Parathyroid adenoma (tissue), 2 donors: ENCODE results near the gene TMEM184A.

Source experiments
- H2AFZ ChIP-seq: fragments of 300-600 bp; sonication (generic); one replicate; pipeline ENCODE4 v1.7.0; 2017; ENCODE audit warnings: antibody characterized with exemption, mild to moderate bottlenecking
- H3K27ac ChIP-seq: fragments of 300-600 bp; sonication (generic); one replicate; pipeline ENCODE4 v1.7.0; 2017
- H3K27me3 ChIP-seq: fragments of 300-600 bp; sonication (generic); one replicate; pipeline ENCODE4 v1.7.0; 2017; ENCODE audit warnings: low read length; ENCODE audit not compliant: control insufficient read depth, insufficient read depth
- H3K36me3 ChIP-seq: fragments of 300-600 bp; sonication (generic); one replicate; pipeline ENCODE4 v1.7.0; 2017; ENCODE audit warnings: low read length; ENCODE audit not compliant: control insufficient read depth, insufficient read depth
- H3K4me1 ChIP-seq: fragments of 300-600 bp; sonication (generic); one replicate; pipeline ENCODE4 v1.7.0; 2017; ENCODE audit warnings: control low read depth
- H3K4me2 ChIP-seq: fragments of 300-600 bp; sonication (generic); one replicate; pipeline ENCODE4 v1.7.0; 2017; ENCODE audit warnings: low read length
- H3K4me3 ChIP-seq: fragments of 300-600 bp; sonication (generic); one replicate; pipeline ENCODE4 v1.7.0; 2017; ENCODE audit warnings: low read depth, low read length
- H3K79me2 ChIP-seq: fragments of 300-600 bp; sonication (generic); one replicate; pipeline ENCODE4 v1.7.0; 2017; ENCODE audit warnings: control low read depth
- H3K9ac ChIP-seq: fragments of 300-600 bp; sonication (generic); one replicate; pipeline ENCODE4 v1.7.0; 2017; ENCODE audit warnings: mild to moderate bottlenecking
- H3K9me3 ChIP-seq: fragments of 300-600 bp; sonication (generic); one replicate; pipeline ENCODE4 v1.7.0; 2017; ENCODE audit warnings: low read length; ENCODE audit not compliant: control insufficient read depth
- CTCF ChIP-seq: fragments of 300-600 bp; sonication (generic); IDR thresholded peaks from one replicate; pipeline ENCODE4 v1.7.0; 2017; ENCODE audit warnings: antibody characterized with exemption, mild to moderate bottlenecking
- donor health status: primary hyperparathyroidism.

The TMEM184A gene

DNA sequence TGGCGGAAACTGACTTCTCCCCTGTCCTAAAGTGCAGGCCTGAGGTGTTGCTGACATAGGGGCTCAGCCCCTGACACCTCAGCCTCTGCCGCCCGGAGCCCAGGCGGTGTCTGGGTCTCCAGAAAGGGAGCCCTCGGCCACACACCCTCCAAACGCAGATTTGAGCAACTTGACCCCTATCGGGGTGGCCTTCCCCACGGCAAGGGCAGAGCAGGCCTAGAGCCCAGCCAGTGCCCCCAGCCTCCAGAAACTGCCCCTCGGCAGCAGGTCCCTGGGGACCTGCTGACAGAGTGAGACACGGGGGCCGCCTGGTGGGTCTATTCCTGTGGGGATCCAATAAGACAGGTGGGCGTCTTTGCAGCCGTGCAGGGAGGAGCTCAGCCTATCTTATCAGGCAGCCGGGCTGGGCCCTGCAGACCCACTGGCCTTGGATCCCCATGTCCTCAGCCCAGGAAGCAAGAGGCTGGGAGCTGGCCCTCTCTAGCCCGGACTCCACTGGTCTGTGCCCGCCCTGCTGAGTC is 11.0 kb downstream of the TMEM184A start:
- Histone ChIP-seq H3K9me3 (no peaks in the 10 kb centered on the region), H3K9ac (no peak overlapping the region), H2AFZ (no peak overlapping the region), H3K27ac (no peak overlapping the region), H3K4me3 (no peak overlapping the region), H3K4me2 (no peak overlapping the region), H3K4me1 (no peaks in the 10 kb centered on the region), H3K36me3 (no peaks in the 10 kb centered on the region), H3K79me2 (no peaks in the 10 kb centered on the region), H3K27me3 (no peaks in the 10 kb centered on the region)
- no peak for TF ChIP-seq CTCF

DNA sequence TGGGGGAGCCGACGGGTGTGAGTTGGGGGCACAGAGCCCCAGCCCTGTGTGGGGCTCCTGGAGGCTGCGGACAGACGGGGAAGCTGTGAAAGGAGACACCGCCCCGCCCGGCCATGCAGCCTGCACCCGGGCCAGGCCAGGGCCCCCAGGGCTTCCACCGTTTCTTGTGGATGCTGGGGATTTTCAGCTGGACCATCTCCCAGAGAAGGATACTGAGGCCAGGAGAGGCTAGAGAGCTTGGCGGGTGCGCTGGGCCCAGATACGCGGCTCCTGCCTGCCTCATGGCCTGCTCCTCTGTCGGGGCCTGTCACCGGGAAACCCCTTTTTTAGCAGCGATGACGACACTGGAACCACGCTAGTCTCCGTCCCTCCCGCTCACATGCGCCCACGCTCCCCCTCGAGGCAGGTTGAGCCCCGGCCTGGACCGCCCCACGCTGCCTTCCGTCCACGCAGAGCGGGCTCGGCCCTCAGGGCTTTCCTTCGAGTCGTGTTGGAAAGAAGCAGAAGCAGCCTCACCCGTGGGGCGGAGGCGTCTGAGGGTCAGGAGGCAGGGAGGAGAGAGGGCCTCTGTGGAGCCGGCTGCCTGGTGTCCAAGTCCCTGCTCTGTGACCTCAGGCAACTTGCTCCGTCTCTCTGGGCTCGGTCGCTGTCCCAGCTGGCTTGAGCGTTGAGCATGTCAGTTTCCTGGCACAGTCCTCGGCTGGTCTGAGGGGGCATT is 11.7 kb downstream of the TMEM184A start:
- Histone ChIP-seq H3K4me2 (no peak overlapping the region), H3K27ac (no peak overlapping the region), H3K9me3 (no peaks in the 10 kb centered on the region), H3K27me3 (no peaks in the 10 kb centered on the region), H2AFZ (no peak overlapping the region), H3K9ac (no peak overlapping the region), H3K36me3 (no peaks in the 10 kb centered on the region), H3K4me3 (no peak overlapping the region), H3K79me2 (no peaks in the 10 kb centered on the region), H3K4me1 (no peaks in the 10 kb centered on the region)
- no peak for TF ChIP-seq CTCF

DNA sequence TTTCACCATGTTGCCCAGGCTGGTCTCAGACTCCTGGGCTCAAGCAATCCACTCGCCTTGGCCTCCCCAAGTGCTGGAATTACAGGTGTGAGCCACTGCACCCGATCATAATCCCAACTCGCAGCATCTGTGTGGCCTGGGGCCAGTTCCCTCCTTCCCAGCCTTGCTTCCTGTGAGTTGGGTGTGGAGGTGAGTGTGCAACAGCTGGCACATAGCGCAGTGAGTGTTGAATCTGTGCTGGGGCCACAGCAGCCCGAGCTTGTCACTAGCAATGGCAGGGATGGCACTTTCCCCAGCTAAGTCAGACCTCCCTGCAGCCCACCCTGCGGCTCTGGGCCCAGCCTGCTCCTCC is 12.2 kb downstream of the TMEM184A start:
- Histone ChIP-seq H3K4me2 (no peak overlapping the region), H3K4me1 (no peaks in the 10 kb centered on the region), H3K79me2 (no peaks in the 10 kb centered on the region), H3K4me3 (no peak overlapping the region), H3K27me3 (no peaks in the 10 kb centered on the region), H3K9ac (no peak overlapping the region), H3K27ac (no peak overlapping the region), H2AFZ (no peak overlapping the region), H3K9me3 (no peaks in the 10 kb centered on the region), H3K36me3 (no peaks in the 10 kb centered on the region)
- no peak for TF ChIP-seq CTCF

DNA sequence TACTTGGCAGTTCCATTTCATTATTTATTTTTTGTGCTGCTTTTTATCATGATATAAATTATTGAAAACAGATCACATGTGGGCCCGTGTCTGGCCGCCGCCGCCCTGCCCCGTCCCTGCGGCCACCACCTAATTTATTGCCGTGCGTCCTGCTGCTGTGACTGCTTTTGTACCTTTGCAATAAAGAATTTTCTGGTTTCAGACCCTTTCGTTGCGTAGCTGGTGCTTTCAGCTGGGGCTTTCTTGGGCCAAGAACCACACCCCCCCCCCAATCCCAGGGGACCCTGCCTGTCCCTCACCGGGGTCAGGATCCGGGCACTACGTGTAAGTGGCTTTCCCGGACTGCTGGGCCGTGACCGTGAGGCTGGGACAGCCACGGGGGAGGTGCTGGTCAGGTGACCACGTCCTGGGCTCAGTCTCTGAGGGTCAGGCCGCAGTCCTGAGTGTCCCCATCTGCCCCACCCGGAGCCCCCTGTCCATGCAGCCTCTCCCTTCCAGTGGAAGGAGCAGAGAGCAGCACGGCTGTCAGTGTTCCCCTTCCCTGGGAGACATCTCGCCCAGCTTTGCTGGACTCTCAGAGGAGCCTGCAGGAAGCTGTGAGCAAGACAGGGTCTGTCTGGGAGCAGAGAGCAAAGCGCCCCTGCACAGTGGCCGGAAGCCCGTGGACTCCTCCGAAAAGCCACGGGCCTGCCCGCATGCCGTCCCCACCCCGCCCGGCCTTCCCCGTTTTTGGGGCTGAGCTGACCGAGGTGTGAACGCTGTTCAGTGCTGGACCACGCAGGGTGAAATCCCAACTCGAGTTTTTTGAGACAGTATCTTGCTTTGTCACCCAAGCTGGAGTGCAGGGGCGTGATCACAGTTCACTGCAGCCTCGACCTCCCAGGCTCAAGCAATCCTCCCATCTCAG is 12.9 kb downstream of the TMEM184A start:
- Histone ChIP-seq H3K36me3 (no peaks in the 10 kb centered on the region), H3K4me1 (no peaks in the 10 kb centered on the region), H3K9ac (no peak overlapping the region), H3K4me2 (no peak overlapping the region), H3K4me3 (no peak overlapping the region), H2AFZ (no peak overlapping the region), H3K9me3 (no peaks in the 10 kb centered on the region), H3K79me2 (no peaks in the 10 kb centered on the region), H3K27me3 (no peaks in the 10 kb centered on the region), H3K27ac (no peak overlapping the region)
- no peak for TF ChIP-seq CTCF
